Measurements from ENCODE around the gene RAB3B. TPM values are rescaled to one million over a fixed set of nuclear protein-coding genes. Genes with fewer than 3 reads are reported as not detected.

The RAB3B gene
- 10.5 TPM for polyA plus RNA-seq (2013, experiment 1 of 2)
- 10.4 TPM for polyA plus RNA-seq (2013, experiment 2 of 2)

GRCh38 chr1:51990478-51990965 is at the start of gene RAB3B:
Gene RAB3B, minus strand, starts transcription at chr1:51990700. Its CDS starts 13,583 bp downstream, at chr1:51977117.
- Histone ChIP-seq H3K27me3 (ENCODE audit: insufficient read depth, low read length, poor library complexity) (no peaks in the 10 kb centered on the region), H4K5ac (ENCODE audit: low read length) (no peak within 1 kb of the TSS), H3K4ac (ENCODE audit: low read depth, low read length) (peak within 1 kb of the TSS; percentile 65), H3K4me2 (ENCODE audit: low read length) (peak within 1 kb of the TSS; percentile 78), H3K4me1 (ENCODE audit: control insufficient read depth, low read depth, low read length) (peaks cover 4% of the 10 kb centered on the region), H3K56ac (ENCODE audit: low read length) (peak within 1 kb of the TSS; percentile 91), H3K9ac (ENCODE audit: low read length) (peak within 1 kb of the TSS; percentile 88), H3K27ac (ENCODE audit: low read depth, low read length) (peak within 1 kb of the TSS; percentile 49), H3K4me3 (ENCODE audit: low read length) (peak within 1 kb of the TSS; percentile 81), H3K36me3 (ENCODE audit: control insufficient read depth, insufficient read depth, low read length) (peaks cover 1% of the 10 kb centered on the region), H3K23ac (ENCODE audit: low read length) (no peak within 1 kb of the TSS), H3K18ac (ENCODE audit: low read length) (peak within 1 kb of the TSS; percentile 94), H2BK5ac (ENCODE audit: low read length) (peak within 1 kb of the TSS; percentile 70), H3K79me2 (ENCODE audit: control insufficient read depth, insufficient read depth, low read length) (peaks cover 10% of the 10 kb centered on the region), H4K8ac (ENCODE audit: low read depth, low read length) (no peak within 1 kb of the TSS), H2BK120ac (ENCODE audit: low read depth, low read length) (peak within 1 kb of the TSS; percentile 75), H2AK5ac (ENCODE audit: low read length) (no peak within 1 kb of the TSS), H3K79me1 (ENCODE audit: low read length) (peaks cover 10% of the 10 kb centered on the region), H2BK15ac (replicated peaks; ENCODE audit: low read depth) (peak within 1 kb of the TSS; percentile 87)
- peak; percentile 93 for DNase-seq
- no CpG with 5 or more reads among the region's 46 CpGs for WGBS (ENCODE audit: extremely low coverage, insufficient coverage, low lambda C conversion rate)

DNA sequence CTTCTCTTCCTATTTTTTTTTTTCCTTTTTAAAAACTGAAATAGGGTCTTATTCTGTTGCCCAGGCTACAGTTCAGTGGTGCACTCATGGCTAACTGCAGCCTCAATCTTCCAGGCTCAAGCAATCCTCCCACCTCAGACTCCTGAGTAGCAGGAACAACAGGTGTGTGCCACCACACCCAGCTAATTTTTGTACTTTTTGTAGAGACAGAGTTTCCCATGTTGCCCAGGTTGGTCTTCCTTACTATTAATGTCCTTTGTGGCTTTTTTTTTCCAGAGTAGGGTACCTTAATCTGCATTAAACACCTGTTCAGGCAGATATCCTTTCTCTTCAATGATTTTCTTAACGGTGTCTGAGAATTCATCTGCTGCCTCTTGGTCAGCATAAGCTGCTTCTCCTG is 47.4 kb upstream of the RAB3B start:
- Histone ChIP-seq H3K79me1 (ENCODE audit: low read length) (peaks cover 3% of the 10 kb centered on the region), H3K9ac (ENCODE audit: low read length) (no peak overlapping the region), H3K79me2 (ENCODE audit: control insufficient read depth, insufficient read depth, low read length) (peaks cover 1% of the 10 kb centered on the region), H4K5ac (ENCODE audit: low read length) (no peak overlapping the region), H4K8ac (ENCODE audit: low read depth, low read length) (no peak overlapping the region), H3K36me3 (ENCODE audit: control insufficient read depth, insufficient read depth, low read length) (no peaks in the 10 kb centered on the region), H3K27me3 (ENCODE audit: insufficient read depth, low read length, poor library complexity) (no peaks in the 10 kb centered on the region), H3K27ac (ENCODE audit: low read depth, low read length) (no peak overlapping the region), H3K4me1 (ENCODE audit: control insufficient read depth, low read depth, low read length) (no peaks in the 10 kb centered on the region), H2BK15ac (replicated peaks; ENCODE audit: low read depth) (no peak overlapping the region), H2BK5ac (ENCODE audit: low read length) (no peak overlapping the region), H3K18ac (ENCODE audit: low read length) (no peak overlapping the region), H2AK5ac (ENCODE audit: low read length) (no peak overlapping the region), H3K4me2 (ENCODE audit: low read length) (no peak overlapping the region), H2BK120ac (ENCODE audit: low read depth, low read length) (no peak overlapping the region), H3K4ac (ENCODE audit: low read depth, low read length) (no peak overlapping the region), H3K4me3 (ENCODE audit: low read length) (no peak overlapping the region), H3K56ac (ENCODE audit: low read length) (no peak overlapping the region), H3K23ac (ENCODE audit: low read length) (no peak overlapping the region)
- WGBS (ENCODE audit: extremely low coverage, insufficient coverage, low lambda C conversion rate): no CpG with 5 or more reads among the region's 1 CpG
- DNase-seq: no peak

DNA sequence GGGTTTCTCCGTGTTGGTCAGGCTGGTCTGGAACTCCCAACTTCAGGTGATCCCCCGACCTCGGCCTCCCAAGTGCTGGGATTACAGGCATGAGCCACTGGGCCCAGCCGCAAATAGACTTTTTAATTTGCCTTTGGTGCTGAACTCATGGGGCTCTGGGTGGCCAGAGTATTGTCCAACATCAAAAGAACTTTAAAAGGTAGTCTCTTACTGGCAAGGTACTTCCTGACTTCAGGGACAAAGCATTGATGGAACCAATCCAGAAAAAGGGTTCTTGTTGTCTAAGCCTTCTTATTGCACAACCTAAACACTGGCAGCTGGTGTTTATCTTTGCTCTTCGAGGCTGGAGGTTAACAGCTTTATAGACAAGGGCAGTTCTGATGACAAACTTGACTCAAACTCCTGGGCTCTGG is 46.9 kb upstream of the RAB3B start:
- H2BK15ac ChIP-seq (replicated peaks; ENCODE audit: low read depth): no peak overlapping the region
- H3K27ac ChIP-seq (ENCODE audit: low read depth, low read length): no peak overlapping the region
- no peak overlapping the region for H2BK5ac ChIP-seq (ENCODE audit: low read length)
- H3K27me3 ChIP-seq (ENCODE audit: insufficient read depth, low read length, poor library complexity): no peaks in the 10 kb centered on the region
- H3K4me1 ChIP-seq (ENCODE audit: control insufficient read depth, low read depth, low read length): no peaks in the 10 kb centered on the region
- H4K8ac ChIP-seq (ENCODE audit: low read depth, low read length): no peak overlapping the region
- no peak overlapping the region for H3K4me3 ChIP-seq (ENCODE audit: low read length)
- H3K79me1 ChIP-seq (ENCODE audit: low read length): peaks cover 2% of the 10 kb centered on the region
- no peak overlapping the region for H4K5ac ChIP-seq (ENCODE audit: low read length)
- DNase-seq: no peak
- H3K79me2 ChIP-seq (ENCODE audit: control insufficient read depth, insufficient read depth, low read length): peaks cover 5% of the 10 kb centered on the region
- H3K4ac ChIP-seq (ENCODE audit: low read depth, low read length): no peak overlapping the region
- no peak overlapping the region for H3K18ac ChIP-seq (ENCODE audit: low read length)
- H3K36me3 ChIP-seq (ENCODE audit: control insufficient read depth, insufficient read depth, low read length): no peaks in the 10 kb centered on the region
- no peak overlapping the region for H3K23ac ChIP-seq (ENCODE audit: low read length)
- no CpG with 5 or more reads among the region's 5 CpGs for WGBS (ENCODE audit: extremely low coverage, insufficient coverage, low lambda C conversion rate)
- no peak overlapping the region for H3K9ac ChIP-seq (ENCODE audit: low read length)
- no peak overlapping the region for H3K56ac ChIP-seq (ENCODE audit: low read length)
- no peak overlapping the region for H3K4me2 ChIP-seq (ENCODE audit: low read length)
- no peak overlapping the region for H2BK120ac ChIP-seq (ENCODE audit: low read depth, low read length)
- no peak overlapping the region for H2AK5ac ChIP-seq (ENCODE audit: low read length)

- no CpG with 5 or more reads among the region's 2 CpGs for WGBS (ENCODE audit: extremely low coverage, insufficient coverage, low lambda C conversion rate)
- Histone ChIP-seq H3K23ac (ENCODE audit: low read length) (no peak overlapping the region), H3K4me2 (ENCODE audit: low read length) (no peak overlapping the region), H4K8ac (ENCODE audit: low read depth, low read length) (no peak overlapping the region), H2BK120ac (ENCODE audit: low read depth, low read length) (no peak overlapping the region), H3K4me3 (ENCODE audit: low read length) (no peak overlapping the region), H2AK5ac (ENCODE audit: low read length) (no peak overlapping the region), H3K56ac (ENCODE audit: low read length) (no peak overlapping the region), H3K4me1 (ENCODE audit: control insufficient read depth, low read depth, low read length) (no peaks in the 10 kb centered on the region), H4K5ac (ENCODE audit: low read length) (no peak overlapping the region), H3K79me2 (ENCODE audit: control insufficient read depth, insufficient read depth, low read length) (peaks cover 10% of the 10 kb centered on the region), H3K79me1 (ENCODE audit: low read length) (peaks cover 7% of the 10 kb centered on the region), H3K36me3 (ENCODE audit: control insufficient read depth, insufficient read depth, low read length) (no peaks in the 10 kb centered on the region), H3K9ac (ENCODE audit: low read length) (no peak overlapping the region), H2BK15ac (replicated peaks; ENCODE audit: low read depth) (no peak overlapping the region), H3K27me3 (ENCODE audit: insufficient read depth, low read length, poor library complexity) (no peaks in the 10 kb centered on the region), H3K18ac (ENCODE audit: low read length) (no peak overlapping the region), H2BK5ac (ENCODE audit: low read length) (no peak overlapping the region), H3K27ac (ENCODE audit: low read depth, low read length) (no peak overlapping the region), H3K4ac (ENCODE audit: low read depth, low read length) (no peak overlapping the region)
- no peak for DNase-seq
These were observed 43.5 kb upstream of the RAB3B start for GRCh38 chr1:52034050-52034384.

- no CpG with 5 or more reads among the region's 78 CpGs for WGBS (ENCODE audit: extremely low coverage, insufficient coverage, low lambda C conversion rate)
- H3K27ac ChIP-seq (ENCODE audit: low read depth, low read length): peak within 1 kb of the TSS; percentile 8
- H4K5ac ChIP-seq (ENCODE audit: low read length): no peak within 1 kb of the TSS
- peaks cover 7% of the 10 kb centered on the region for H3K79me1 ChIP-seq (ENCODE audit: low read length)
- H2BK15ac ChIP-seq (replicated peaks; ENCODE audit: low read depth): no peak within 1 kb of the TSS
- peak within 1 kb of the TSS; percentile 100 for H3K56ac ChIP-seq (ENCODE audit: low read length)
- peak within 1 kb of the TSS; percentile 92 for H3K23ac ChIP-seq (ENCODE audit: low read length)
- peak within 1 kb of the TSS; percentile 36 for H2BK5ac ChIP-seq (ENCODE audit: low read length)
- H3K79me2 ChIP-seq (ENCODE audit: control insufficient read depth, insufficient read depth, low read length): peaks cover 10% of the 10 kb centered on the region
- H2BK120ac ChIP-seq (ENCODE audit: low read depth, low read length): no peak within 1 kb of the TSS
- H4K8ac ChIP-seq (ENCODE audit: low read depth, low read length): no peak within 1 kb of the TSS
- H2AK5ac ChIP-seq (ENCODE audit: low read length): no peak within 1 kb of the TSS
- peak; percentile 96 for DNase-seq
- H3K4me3 ChIP-seq (ENCODE audit: low read length): peak within 1 kb of the TSS; percentile 98
- no peaks in the 10 kb centered on the region for H3K36me3 ChIP-seq (ENCODE audit: control insufficient read depth, insufficient read depth, low read length)
- H3K18ac ChIP-seq (ENCODE audit: low read length): no peak within 1 kb of the TSS
- no peaks in the 10 kb centered on the region for H3K4me1 ChIP-seq (ENCODE audit: control insufficient read depth, low read depth, low read length)
- H3K9ac ChIP-seq (ENCODE audit: low read length): peak within 1 kb of the TSS; percentile 97
- no peak within 1 kb of the TSS for H3K4ac ChIP-seq (ENCODE audit: low read depth, low read length)
- peak within 1 kb of the TSS; percentile 14 for H3K4me2 ChIP-seq (ENCODE audit: low read length)
- H3K27me3 ChIP-seq (ENCODE audit: insufficient read depth, low read length, poor library complexity): no peaks in the 10 kb centered on the region
These were observed 42.9 kb upstream of the RAB3B start, which contains the start of gene KTI12 for GRCh38 chr1:52033190-52034049. Gene KTI12, minus strand, starts transcription at chr1:52033810. Its CDS starts 49 bp downstream, at chr1:52033761.
